SK-N-MC (cell line): ENCODE data around the gene C19orf67.

Source experiments
- DNase-seq: peaks from one replicate; pipeline ENCODE4 v3.0.0-alpha.2; 2011; ENCODE audit warnings: low read depth, low spot score
- H3K27ac ChIP-seq: fragments of 200-600 bp; sonication (generic); 2 replicates; pipeline ENCODE4 v1.5.1; 2016; ENCODE audit warnings: mixed run types
- H3K36me3 ChIP-seq: fragments of 200-600 bp; sonication (generic); 2 replicates; pipeline ENCODE4 v1.6.1; 2017; ENCODE audit warnings: antibody characterized with exemption, low read length, mixed read lengths; ENCODE audit not compliant: insufficient read depth
- H3K4me3 ChIP-seq: fragments of 200-600 bp; sonication (generic); 2 replicates; pipeline ENCODE4 v1.5.1; 2016
- H3K9ac ChIP-seq: fragments of 200-600 bp; sonication (generic); 2 replicates; pipeline ENCODE4 v1.8.0; 2017; ENCODE audit warnings: mixed run types, mixed read lengths; ENCODE audit not compliant: insufficient read length
- H3K9me3 ChIP-seq: fragments of 200-600 bp; sonication (generic); 2 replicates; pipeline ENCODE4 v1.6.1; 2017; ENCODE audit warnings: low read depth, mild to moderate bottlenecking, antibody characterized with exemption, low read length, moderate library complexity, mixed read lengths
- EZH2 ChIP-seq: fragments of 200-600 bp; sonication (generic); IDR thresholded peaks from one replicate; pipeline ENCODE4 v1.6.1; 2017; ENCODE audit warnings: antibody characterized with exemption
- FOXP2 ChIP-seq: optimal IDR thresholded peaks from 2 replicates; pipeline ENCODE3; 2011; ENCODE audit warnings: mild to moderate bottlenecking, moderate library complexity; ENCODE audit not compliant: insufficient read depth; ENCODE audit errors: extremely low read length, control extremely low read depth
- POLR2AphosphoS5 ChIP-seq: IDR thresholded peaks from 2 replicates; pipeline ENCODE4 v1.6.1; 2012; ENCODE audit warnings: mild to moderate bottlenecking, low read depth, low read length, borderline replicate concordance

C19orf67 gene

GRCh38 chr19:14091813-14092462, 6.4 kb upstream of the C19orf67 start:
- 0 out of 2 replicates have a peak, but pooled peaks cover 5% of the 10 kb centered on the region for H3K9me3 ChIP-seq
- H3K27ac ChIP-seq: peak overlapping the region; percentile 74
- no peak for DNase-seq
- H3K4me3 ChIP-seq: peak overlapping the region; percentile 82
- H3K36me3 ChIP-seq: peaks cover 22% of the 10 kb centered on the region
- peak overlapping the region; percentile 69 for H3K9ac ChIP-seq
- no peak for TF ChIP-seq FOXP2
- TF ChIP-seq POLR2AphosphoS5: no peak
- no peak for TF ChIP-seq EZH2

- H3K9ac ChIP-seq: peak overlapping the region; percentile 69
- no peak for DNase-seq
- peak overlapping the region; percentile 74 for H3K27ac ChIP-seq
These were observed 5.7 kb upstream of the C19orf67 start for GRCh38 chr19:14091081-14091812.

GRCh38 chr19:14090509-14091080, 5.0 kb upstream of the C19orf67 start, which contains the start of gene SAMD1:
SAMD1 (minus strand) TSS chr19:14090751.
- Histone ChIP-seq H3K27ac (peak within 1 kb of the TSS; percentile 74), H3K4me3 (peak within 1 kb of the TSS; percentile 82), H3K9me3 (0 out of 2 replicates have a peak, but pooled peaks cover 5% of the 10 kb centered on the region), H3K36me3 (peaks cover 22% of the 10 kb centered on the region), H3K9ac (peak within 1 kb of the TSS; percentile 69)
- DNase-seq: no peak
- TF ChIP-seq FOXP2 (no peak), EZH2 (no peak), POLR2AphosphoS5 (no peak)

More at GRCh38 chr19:14091081-14091812, 5.7 kb upstream of the C19orf67 start:
- 0 out of 2 replicates have a peak, but pooled peaks cover 5% of the 10 kb centered on the region for H3K9me3 ChIP-seq
- H3K4me3 ChIP-seq: peak overlapping the region; percentile 82
- TF ChIP-seq EZH2 (no peak), POLR2AphosphoS5 (peak; percentile 5; the same call in 1 of the 2 replicates)
- peaks cover 22% of the 10 kb centered on the region for H3K36me3 ChIP-seq

DNA sequence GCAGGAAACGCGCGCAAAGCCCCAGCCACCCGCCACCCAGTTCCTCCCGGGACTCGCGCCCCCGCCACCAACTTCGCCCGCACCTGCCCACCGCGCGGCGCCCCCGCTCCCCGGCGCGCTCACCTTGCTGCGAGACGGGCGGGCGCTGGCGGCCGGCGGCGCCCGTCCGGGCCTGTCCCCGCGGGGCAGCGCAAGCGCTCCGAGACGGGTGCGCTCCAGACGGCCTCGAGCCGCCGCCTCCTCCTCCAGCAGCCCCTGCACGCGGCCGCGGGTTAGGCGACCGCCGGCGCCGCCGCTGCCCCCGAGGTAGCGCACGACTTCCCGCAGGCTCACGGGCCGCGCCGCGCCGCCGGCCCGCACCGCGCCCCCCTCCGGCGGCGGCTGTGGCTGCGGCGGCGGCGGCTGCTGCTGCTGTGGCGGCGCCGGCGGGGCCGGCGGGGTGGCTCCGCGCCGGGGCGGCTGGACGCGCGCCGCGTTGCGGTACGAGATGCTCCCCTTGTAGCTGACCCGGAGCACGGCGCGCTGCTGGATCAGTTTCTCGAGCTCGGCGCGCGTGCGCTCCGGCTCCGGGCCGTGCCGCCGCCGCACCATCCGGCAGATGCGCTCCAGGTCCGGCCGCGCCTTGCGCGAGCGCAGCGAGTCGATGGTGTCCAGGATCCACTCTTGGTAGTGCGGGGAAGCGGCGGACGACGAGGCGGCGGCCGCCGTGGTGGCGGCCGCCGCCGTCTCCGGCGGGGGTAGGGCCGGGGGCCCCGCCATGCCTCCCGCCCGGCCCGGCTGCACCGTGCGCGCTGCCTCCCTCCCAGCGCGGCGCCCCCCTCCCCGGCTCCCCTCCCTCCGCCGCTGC, 4.3 kb upstream of the C19orf67 start:
- Histone ChIP-seq H3K9ac (peak overlapping the region; percentile 33), H3K27ac (peak overlapping the region; percentile 50; the same call in 1 of the 2 replicates), H3K36me3 (peaks cover 22% of the 10 kb centered on the region), H3K4me3 (peak overlapping the region; percentile 80), H3K9me3 (0 out of 2 replicates have a peak, but pooled peaks cover 5% of the 10 kb centered on the region)
- TF ChIP-seq FOXP2 (no peak), EZH2 (no peak), POLR2AphosphoS5 (no peak)
- no peak for DNase-seq

DNA sequence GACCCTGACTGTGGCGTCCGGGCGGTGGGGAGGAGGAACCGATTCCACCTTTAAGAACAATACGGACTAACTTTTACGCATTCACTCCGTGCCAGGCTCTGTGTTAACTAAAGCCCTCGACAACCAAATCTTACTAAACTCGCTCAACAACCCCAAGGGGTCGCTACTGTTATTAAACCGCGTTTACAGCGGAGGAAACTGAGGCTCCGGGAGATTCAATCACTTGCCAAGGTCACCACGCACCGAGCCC, 3.8 kb upstream of the C19orf67 start:
- H3K9ac ChIP-seq: peak overlapping the region; percentile 33
- no peak for DNase-seq

DNA sequence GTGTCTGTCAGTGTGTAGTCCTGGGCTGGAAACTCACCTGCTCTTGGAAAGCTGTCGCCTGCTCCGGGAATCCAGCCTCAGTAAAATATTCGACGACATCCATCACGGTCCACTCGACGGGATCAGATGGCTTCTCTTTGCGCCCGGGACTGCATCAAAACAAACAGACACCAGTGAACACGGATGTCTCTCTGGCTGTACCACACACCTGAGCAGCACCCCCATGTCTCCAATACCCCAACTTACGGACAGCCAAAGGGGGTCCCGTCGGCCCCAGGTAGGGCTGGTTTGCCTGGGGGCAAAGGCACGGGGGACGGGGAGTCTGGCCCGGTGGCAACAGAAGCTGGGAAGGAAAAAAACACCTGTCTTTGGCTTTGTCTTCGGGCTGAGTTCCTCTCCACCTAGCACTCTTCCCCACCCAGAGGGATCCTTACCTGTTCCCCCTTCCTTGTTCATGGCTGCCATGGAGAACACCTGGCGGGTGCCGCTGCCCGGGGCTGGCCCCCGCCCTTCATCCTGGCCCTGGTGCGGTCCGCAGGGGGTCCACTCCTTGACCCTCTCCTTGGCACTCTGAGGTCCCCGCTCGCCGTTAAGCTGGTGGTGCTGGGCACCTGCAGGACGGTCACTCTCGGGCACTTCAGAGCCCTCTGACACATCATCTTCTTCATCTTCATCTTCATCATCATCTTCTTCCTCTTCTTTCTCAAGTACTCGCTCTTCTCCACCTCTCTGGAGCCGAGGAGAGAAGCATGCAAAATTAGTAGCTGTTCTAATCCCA, 3.2 kb upstream of the C19orf67 start:
- TF ChIP-seq EZH2: no peak
- no peak for TF ChIP-seq FOXP2
- TF ChIP-seq POLR2AphosphoS5: no peak
- no peak overlapping the region for H3K27ac ChIP-seq
- DNase-seq: no peak
- peak overlapping the region; percentile 33 for H3K9ac ChIP-seq
- H3K4me3 ChIP-seq: peak overlapping the region; percentile 80
- 0 out of 2 replicates have a peak, but pooled peaks cover 5% of the 10 kb centered on the region for H3K9me3 ChIP-seq
- peaks cover 22% of the 10 kb centered on the region for H3K36me3 ChIP-seq

More for the DNA sequence above, 3.8 kb upstream of the C19orf67 start:
- H3K9me3 ChIP-seq: 0 out of 2 replicates have a peak, but pooled peaks cover 5% of the 10 kb centered on the region
- peak overlapping the region; percentile 80 for H3K4me3 ChIP-seq
- peaks cover 22% of the 10 kb centered on the region for H3K36me3 ChIP-seq
- H3K27ac ChIP-seq: no peak overlapping the region
- TF ChIP-seq EZH2 (no peak), FOXP2 (no peak), POLR2AphosphoS5 (no peak)

DNA sequence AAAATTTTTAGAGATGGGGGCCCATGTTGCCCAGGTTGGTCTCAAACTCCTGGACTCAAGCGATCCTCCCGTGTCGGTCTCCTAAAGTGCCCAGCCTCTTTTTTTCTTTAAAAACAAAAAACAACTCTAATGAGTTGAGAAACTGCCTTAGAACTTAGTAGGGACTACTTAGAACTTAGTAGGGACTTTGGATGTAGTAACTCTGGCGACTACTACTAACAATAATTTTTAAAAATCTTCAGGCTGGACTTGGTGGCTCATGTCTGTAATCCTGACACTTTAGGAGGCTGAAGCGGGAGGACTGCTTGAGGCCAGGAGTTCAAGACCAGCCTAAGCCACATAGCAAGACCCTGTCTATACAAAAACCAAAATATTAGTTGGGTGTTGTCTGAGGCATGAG, 515 bp upstream of the C19orf67 start:
- Histone ChIP-seq H3K9me3 (no peaks in the 10 kb centered on the region), H3K36me3 (peaks cover 20% of the 10 kb centered on the region), H3K4me3 (no peak overlapping the region), H3K27ac (no peak overlapping the region), H3K9ac (no peak overlapping the region)
- TF ChIP-seq FOXP2: no peak
- DNase-seq: no peak
